H1 (cell line): ENCODE measurements around the gene LBH. TPM values are rescaled to one million over a fixed set of nuclear protein-coding genes. Genes with fewer than 3 reads are reported as not detected.

ENCODE experiments used
- CTCF ChIA-PET: fragments of 300-600 bp; sonication (Branson Sonifier 250); formaldehyde crosslinking; loops from one replicate; lab custom pipeline; 2021; ENCODE audit not compliant: partially characterized antibody; lab: Charles Lee
- POLR2A ChIA-PET: fragments of 300-600 bp; sonication (Branson Sonifier 250); formaldehyde crosslinking; loops from one replicate; lab custom pipeline; 2021; ENCODE audit warnings: inconsistent platforms; ENCODE audit not compliant: partially characterized antibody; lab: Charles Lee
- DNase-seq, 2 experiments: peaks; one replicate each; pipeline versions ENCODE4 v3.0.0 to v3.0.0-alpha.2; 2010 to 2022; ENCODE audit warnings: low spot score in 2 of 2, low read depth in 1 of 2, mixed read lengths in 1 of 2
- FAIRE-seq: peaks from 2 replicates; lab custom pipeline; 2011; peaks lifted over from hg19 to GRCh38; lab: Jason Lieb, UNC
- H2AFZ ChIP-seq: 2 replicates; pipeline ENCODE4 v1.8.1; 2012; ENCODE audit warnings: low read length, inconsistent platforms
- H2AK5ac ChIP-seq: 2 replicates; pipeline ENCODE4 v1.6.1; 2013; ENCODE audit warnings: low read depth, low read length
- H2BK120ac ChIP-seq: replicated peaks from 2 replicates; pipeline ENCODE3; 2013; ENCODE audit warnings: low read depth, low read length, inconsistent platforms
- H2BK12ac ChIP-seq: 2 replicates; pipeline ENCODE4 v1.6.1; 2013; ENCODE audit warnings: low read depth, low read length
- H2BK15ac ChIP-seq: 2 replicates; pipeline ENCODE4 v1.6.1; 2013; ENCODE audit warnings: low read length
- H2BK20ac ChIP-seq: 2 replicates; pipeline ENCODE4 v1.6.1; 2013; ENCODE audit warnings: low read length
- H2BK5ac ChIP-seq: 2 replicates; pipeline ENCODE4 v1.6.1; 2013; ENCODE audit warnings: low read depth, low read length
- H3K14ac ChIP-seq: 2 replicates; pipeline ENCODE4 v1.6.1; 2013; ENCODE audit warnings: inconsistent platforms; ENCODE audit not compliant: insufficient read length
- H3K18ac ChIP-seq: 2 replicates; pipeline ENCODE4 v1.6.1; 2013; ENCODE audit warnings: low read length; ENCODE audit errors: extremely low read depth
- H3K23ac ChIP-seq: 2 replicates; pipeline ENCODE4 v1.6.1; 2013; ENCODE audit warnings: inconsistent platforms; ENCODE audit not compliant: insufficient read length
- H3K23me2 ChIP-seq: 2 replicates; pipeline ENCODE4 v1.6.1; 2013; ENCODE audit warnings: low read depth, low read length
- H3K27ac ChIP-seq: 2 replicates; pipeline ENCODE4 v1.6.1; 2011; ENCODE audit warnings: low read depth, low read length, inconsistent platforms
- H3K27me3 ChIP-seq, 4 experiments: replicated peaks in 1 of 4; 1 replicate in 1 of 4; 2 replicates in 3 of 4; pipeline versions ENCODE4 v1.6.1 to v1.8.1; 2011 to 2013; ENCODE audit warnings: low read length in 3 of 4, mild to moderate bottlenecking in 3 of 4, inconsistent platforms in 2 of 4, mixed read lengths in 2 of 4, moderate library complexity in 1 of 4; ENCODE audit not compliant: control insufficient read depth in 3 of 4, insufficient read depth in 3 of 4; ENCODE audit errors: extremely low read depth in 1 of 4
- H3K36me3 ChIP-seq, 4 experiments: 2 replicates each; pipeline versions ENCODE4 v1.6.1 to v1.8.1; 2011 to 2013; ENCODE audit warnings: mild to moderate bottlenecking in 4 of 4, low read length in 3 of 4, moderate library complexity in 2 of 4, control low read depth in 1 of 4, inconsistent platforms in 1 of 4; ENCODE audit not compliant: insufficient read depth in 4 of 4, control insufficient read depth in 2 of 4
- H3K4ac ChIP-seq: replicated peaks from 2 replicates; pipeline ENCODE3; 2013; ENCODE audit warnings: low read length, low read depth, mixed read lengths, inconsistent platforms; ENCODE audit not compliant: insufficient read length
- H3K4me1 ChIP-seq, 4 experiments: replicated peaks in 1 of 4; 1 replicate in 1 of 4; 2 replicates in 3 of 4; pipeline versions ENCODE4 v1.6.1 to v1.8.1; 2011 to 2013; ENCODE audit warnings: low read length in 3 of 4, inconsistent platforms in 2 of 4, mixed read lengths in 1 of 4; ENCODE audit not compliant: insufficient read depth in 4 of 4, control insufficient read depth in 3 of 4
- H3K4me2 ChIP-seq, 2 experiments: 2 replicates each; pipeline versions ENCODE4 v1.6.1 to v1.8.1; 2011 to 2013; ENCODE audit warnings: low read depth in 2 of 2, low read length in 2 of 2, control low read depth in 1 of 2, inconsistent platforms in 1 of 2, mild to moderate bottlenecking in 1 of 2; ENCODE audit not compliant: insufficient read depth in 1 of 2
- H3K4me3 ChIP-seq, 4 experiments: fragments of 200-600, 300-600 bp in 1 of 4; sonication (generic), shearing (Covaris generic), sonication (Bioruptor Twin) in 1 of 4; 2 replicates each; pipeline versions ENCODE4 v1.5.1 to v1.8.1; 2011 to 2016; ENCODE audit warnings: low read length in 4 of 4, low read depth in 3 of 4, control low read depth in 2 of 4, inconsistent platforms in 2 of 4, mild to moderate bottlenecking in 2 of 4, mixed read lengths in 1 of 4, moderate library complexity in 1 of 4; ENCODE audit not compliant: insufficient read depth in 2 of 4; ENCODE audit errors: extremely low read depth in 1 of 4
- H3K56ac ChIP-seq: replicated peaks from 2 replicates; pipeline ENCODE3; 2013; ENCODE audit warnings: low read depth, mild to moderate bottlenecking, mixed read lengths, low read length, inconsistent platforms; ENCODE audit not compliant: insufficient read length
- H3K79me1 ChIP-seq: 2 replicates; pipeline ENCODE4 v1.6.1; 2013; ENCODE audit warnings: low read depth, low read length, control low read depth
- H3K79me2 ChIP-seq, 2 experiments: 2 replicates each; pipeline versions ENCODE4 v1.6.1 to v1.8.1; 2012 to 2013; ENCODE audit warnings: low read length in 2 of 2, mild to moderate bottlenecking in 2 of 2, inconsistent platforms in 1 of 2; ENCODE audit not compliant: insufficient read depth in 2 of 2, control insufficient read depth in 1 of 2
- H3K9ac ChIP-seq, 4 experiments: replicated peaks in 1 of 4; 1 replicate in 1 of 4; 2 replicates in 3 of 4; pipeline versions ENCODE4 v1.6.1 to v1.8.1; 2011 to 2013; ENCODE audit warnings: low read depth in 3 of 4, low read length in 3 of 4, control low read depth in 2 of 4, mild to moderate bottlenecking in 2 of 4, moderate library complexity in 2 of 4, inconsistent platforms in 1 of 4; ENCODE audit errors: extremely low read depth in 1 of 4
- H3K9me3 ChIP-seq, 2 experiments: 2 replicates each; pipeline versions ENCODE4 v1.6.1 to v1.8.1; 2012 to 2013; ENCODE audit warnings: mild to moderate bottlenecking in 2 of 2, moderate library complexity in 2 of 2, control low read depth in 1 of 2, inconsistent platforms in 1 of 2, low read depth in 1 of 2, low read length in 1 of 2, mixed read lengths in 1 of 2; ENCODE audit not compliant: insufficient read depth in 2 of 2
- H4K20me1 ChIP-seq, 2 experiments: replicated peaks in 1 of 2; 2 replicates each; pipeline versions ENCODE3 to v1.8.1; 2011 to 2013; ENCODE audit warnings: inconsistent platforms in 2 of 2, low read length in 2 of 2, mild to moderate bottlenecking in 1 of 2; ENCODE audit not compliant: insufficient read depth in 2 of 2, control insufficient read depth in 1 of 2
- H4K5ac ChIP-seq: 2 replicates; pipeline ENCODE4 v1.6.1; 2013; ENCODE audit warnings: low read length, low read depth, mixed read lengths, inconsistent platforms; ENCODE audit not compliant: insufficient read length
- H4K8ac ChIP-seq: 2 replicates; pipeline ENCODE4 v1.8.0; 2013; ENCODE audit warnings: mild to moderate bottlenecking, moderate library complexity, low read length, inconsistent platforms; ENCODE audit not compliant: insufficient read depth; ENCODE audit errors: extremely low read depth
- H4K91ac ChIP-seq: replicated peaks from 2 replicates; pipeline ENCODE3; 2013; ENCODE audit warnings: low read length, mixed read lengths, inconsistent platforms; ENCODE audit not compliant: insufficient read length
- EP300 ChIP-seq, 2 experiments: IDR thresholded peaks; 1 replicate in 1 of 2; 2 replicates in 1 of 2; pipeline ENCODE4 v1.6.1; 2011 to 2012; ENCODE audit warnings: low read depth in 2 of 2, low read length in 2 of 2, mild to moderate bottlenecking in 2 of 2, borderline replicate concordance in 1 of 2, inconsistent platforms in 1 of 2, moderate library complexity in 1 of 2
- GTF2F1 ChIP-seq: IDR thresholded peaks from 2 replicates; pipeline ENCODE4 v1.6.1; 2012; ENCODE audit warnings: low read depth, low read length, improper control_type of control experiment, borderline replicate concordance
- POLR2AphosphoS5 ChIP-seq: IDR thresholded peaks from 2 replicates; pipeline ENCODE4 v1.6.1; 2011; ENCODE audit warnings: low read depth, low read length
- RFX5 ChIP-seq: IDR thresholded peaks from 2 replicates; pipeline ENCODE4 v1.6.1; 2011; ENCODE audit warnings: low read depth, low read length, improper control_type of control experiment, borderline replicate concordance
- SIN3A ChIP-seq, 2 experiments: IDR thresholded peaks in 1 of 2; conservative IDR thresholded peaks in 1 of 2; 2 replicates each; pipeline ENCODE4 v1.6.1; 2011 to 2012; ENCODE audit warnings: low read length in 2 of 2, improper control_type of control experiment in 1 of 2, low read depth in 1 of 2, mild to moderate bottlenecking in 1 of 2
- SIRT6 ChIP-seq: IDR thresholded peaks from one replicate; pipeline ENCODE4 v1.7.1; 2012; ENCODE audit warnings: low read length, inconsistent platforms
- SP4 ChIP-seq: IDR thresholded peaks from 2 replicates; pipeline ENCODE4 v1.6.1; 2012; ENCODE audit warnings: low read length, inconsistent platforms
- TAF1 ChIP-seq: IDR thresholded peaks from 2 replicates; pipeline ENCODE4 v1.6.1; 2011; ENCODE audit warnings: mild to moderate bottlenecking, low read depth, low read length
- TBP ChIP-seq: IDR thresholded peaks from 2 replicates; pipeline ENCODE4 v1.6.1; 2011; ENCODE audit warnings: low read depth, low read length, improper control_type of control experiment
- WGBS, 2 experiments: shearing (Covaris generic) in 1 of 2; methylation state at CpG; one replicate each; pipeline versions ENCODE4 v1.1.6 to v1.1.7; 2013 to 2015; ENCODE audit warnings: low lambda C conversion rate in 2 of 2, mixed read lengths in 2 of 2, inconsistent platforms in 1 of 2, low coverage in 1 of 2, missing lambda C conversion rate in 1 of 2; ENCODE audit not compliant: insufficient replicate concordance in 2 of 2, insufficient coverage in 1 of 2, insufficient read length in 1 of 2; ENCODE audit errors: extremely low coverage in 1 of 2, missing lambda C conversion rate in 1 of 2; 5-methylcytosine and 5-hydroxymethylcytosine counted together
- polyA plus RNA-seq, 7 experiments: library from polyadenylated mRNA; depleted of rRNA in 3 of 7; stranded (reverse) in 5 of 7; unstranded in 2 of 7; fragments of >200 nt in 5 of 7; fragments of 200-250 nt in 2 of 7; gene quantifications; 1 replicate in 5 of 7; 2 replicates in 1 of 7; 4 replicates in 1 of 7; pipeline versions ENCODE4 v1.2.1 to v1.2.3, GENCODE V29; 2011 to 2013; ENCODE audit warnings: missing spikeins in 2 of 7, mixed read lengths in 2 of 7
- total RNA-seq: library from RNA; stranded (reverse); fragmentation: NEBNext Ultra II Directional; extraction: Animal tissue kit (Norgen Biotek cat#: 25700); gene quantifications from 2 replicates; pipeline ENCODE4 v1.2.1, GENCODE V29; 2021
- TF ChIP-seq, protein P1 (sequence below): IDR thresholded peaks from 2 replicates; pipeline ENCODE4 v1.6.1; 2012; ENCODE audit warnings: inconsistent platforms
- TF ChIP-seq, protein P2 (sequence below): IDR thresholded peaks from 2 replicates; pipeline ENCODE4 v1.6.1; 2012; ENCODE audit warnings: inconsistent platforms

Gene LBH
- total and polyA plus RNA-seq, 2 of the 8 experiments (the other 6 are each of a cell fraction or from before 2014, with no cell fraction given): 25.7 to 34.5 TPM

DNA sequence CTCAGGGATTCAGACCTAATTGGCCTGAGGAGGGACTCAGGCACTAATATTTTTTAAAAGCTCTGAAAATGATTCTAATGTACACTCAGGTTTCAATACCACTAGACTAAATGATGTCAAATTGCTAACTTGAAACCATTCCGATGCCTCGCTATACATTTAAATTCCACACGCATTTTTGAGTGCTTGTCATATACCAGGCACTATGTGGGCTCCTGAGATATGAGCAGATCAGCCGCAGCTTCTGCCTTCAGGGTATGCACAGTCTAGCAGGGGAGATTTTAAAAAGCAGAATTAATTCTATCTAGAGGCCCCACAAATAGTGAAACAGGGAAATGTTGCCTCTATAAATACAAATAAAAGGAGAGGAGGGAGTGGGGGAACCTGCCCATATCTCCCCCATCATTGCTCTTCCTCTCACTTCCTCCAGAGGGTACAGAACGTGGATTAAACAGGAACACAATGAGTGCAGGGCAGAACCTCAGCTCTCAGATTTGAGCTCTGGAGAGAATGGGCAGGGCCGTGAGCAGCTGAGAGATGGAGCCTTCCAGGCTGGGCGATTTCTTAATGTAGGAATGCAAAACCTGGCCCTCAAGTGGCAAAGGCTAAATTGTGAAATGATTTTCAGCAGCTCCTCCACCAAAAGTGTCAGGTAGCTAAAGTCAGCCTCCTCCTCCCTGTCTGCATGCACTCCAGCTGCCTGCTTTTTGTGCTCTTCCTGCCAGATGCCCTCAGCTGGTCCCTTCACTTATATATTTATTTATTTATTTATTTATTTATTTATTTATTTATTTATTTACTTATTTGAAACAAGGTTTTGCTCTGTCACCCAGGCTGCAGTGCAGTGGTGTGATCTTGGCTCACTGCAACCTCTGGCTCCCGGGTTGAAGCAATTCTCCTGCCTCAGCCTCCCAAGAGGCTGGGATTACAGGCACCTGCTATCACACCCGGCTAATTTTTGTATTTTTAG, 24.6 kb upstream of the LBH start:
- POLR2A ChIA-PET: interaction anchor here (0.7 to 1.3 kb wide), 2 partner anchors 32 to 225 kb away, joined by 3 read pairs; no protein-coding TSS in a partner anchor
- Histone ChIP-seq H3K9me3 (no peaks in the 10 kb centered on the region), H3K4ac (no peak overlapping the region), H3K27ac (no peak overlapping the region), H3K36me3 (no peaks in the 10 kb centered on the region), H2BK5ac (no peak overlapping the region), H3K9ac (no peak overlapping the region), H2BK15ac (no peak overlapping the region), H3K14ac (no peak overlapping the region), H3K79me1 (no peaks in the 10 kb centered on the region), H4K20me1 (no peaks in the 10 kb centered on the region), H4K5ac (no peak overlapping the region), H3K4me3 (no peak overlapping the region), H2BK12ac (no peak overlapping the region), H3K27me3 (no peaks in the 10 kb centered on the region), H2AFZ (no peak overlapping the region), H3K4me2 (no peak overlapping the region), H4K8ac (no peak overlapping the region), H3K18ac (no peak overlapping the region), H3K56ac (no peak overlapping the region), H4K91ac (no peak overlapping the region), H3K79me2 (no peaks in the 10 kb centered on the region), H2BK20ac (no peak overlapping the region), H3K23me2 (no peaks in the 10 kb centered on the region), H3K4me1 (peaks cover 0 to 4% (median 2%) of the 10 kb centered on the region in 4 experiments; a peak in 3 of 7 replicates), H2AK5ac (no peak overlapping the region), H2BK120ac (no peak overlapping the region), H3K23ac (no peak overlapping the region)
- WGBS, 2 experiments: 86% methylated on average over 9 of the region's 9 CpGs; no CpG with 5 or more reads in 1 of the 2 experiments
- no peak for DNase-seq
- CTCF ChIA-PET: interaction anchor here (0.5 to 5.7 kb wide), 24 partner anchors 10 to 503 kb away, joined by 3 to 143 read pairs (median 3); no protein-coding TSS in a partner anchor
- FAIRE-seq: no peak
- TF ChIP-seq TBP (no peak), SIN3A (conservative IDR thresholded peaks at IDR 0.05 in 1 of 2, IDR thresholded peaks at IDR 0.05 in 1 of 2; ENCODE audit: low read depth in 1 of 2, low read length in 2 of 2) (no peak), RFX5 (no peak), SIRT6 (no peak), EP300 (IDR thresholded peaks at IDR 0.05; ENCODE audit: borderline replicate concordance in 1 of 2, low read depth in 2 of 2, low read length in 2 of 2) (no peak), POLR2AphosphoS5 (no peak), TAF1 (no peak), SP4 (no peak), GTF2F1 (no peak)
- TF ChIP-seq, protein P1, sequence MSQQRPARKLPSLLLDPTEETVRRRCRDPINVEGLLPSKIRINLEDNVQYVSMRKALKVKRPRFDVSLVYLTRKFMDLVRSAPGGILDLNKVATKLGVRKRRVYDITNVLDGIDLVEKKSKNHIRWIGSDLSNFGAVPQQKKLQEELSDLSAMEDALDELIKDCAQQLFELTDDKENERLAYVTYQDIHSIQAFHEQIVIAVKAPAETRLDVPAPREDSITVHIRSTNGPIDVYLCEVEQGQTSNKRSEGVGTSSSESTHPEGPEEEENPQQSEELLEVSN: no peak
- TF ChIP-seq, protein P2, sequence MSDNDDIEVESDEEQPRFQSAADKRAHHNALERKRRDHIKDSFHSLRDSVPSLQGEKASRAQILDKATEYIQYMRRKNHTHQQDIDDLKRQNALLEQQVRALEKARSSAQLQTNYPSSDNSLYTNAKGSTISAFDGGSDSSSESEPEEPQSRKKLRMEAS: no peak
